B cell (primary cell): ENCODE results near the gene RBM19. TPM values are rescaled to one million over a fixed set of nuclear protein-coding genes. Genes with fewer than 3 reads are reported as not detected.

Experiments used
- ATAC-seq: fragments of 200-7000 bp; cut with Tn5 transposase; one replicate; pipeline ENCODE4 v1.10.0; 2021; ENCODE audit warnings: low read depth, mild to moderate bottlenecking, moderate number of reproducible peaks, moderate library complexity
- CTCF ChIA-PET: fragments of 350-600 bp; sonication (Branson Sonifier 250); formaldehyde crosslinking; loops from one replicate; lab custom pipeline; 2021; ENCODE audit warnings: antibody characterized with exemption, inconsistent platforms; lab: Charles Lee
- POLR2A ChIA-PET: fragments of 350-600 bp; sonication (Branson Sonifier 250); formaldehyde crosslinking; loops from one replicate; lab custom pipeline; 2021; ENCODE audit warnings: antibody characterized with exemption; lab: Charles Lee
- DNase-seq: peaks from one replicate; pipeline ENCODE4 v3.0.0; 2013
- H2AFZ ChIP-seq: 2 replicates; pipeline ENCODE4 v1.6.1; 2012; ENCODE audit warnings: mild to moderate bottlenecking, low read depth, low read length; ENCODE audit not compliant: insufficient read depth, poor library complexity, severe bottlenecking
- H3K27ac ChIP-seq, 2 donors: 1 replicate in 1 of 2; 2 replicates in 1 of 2; pipeline ENCODE4 v1.5.1; 2012 to 2013; ENCODE audit warnings: low read length in 2 of 2, mild to moderate bottlenecking in 2 of 2, moderate library complexity in 1 of 2
- H3K27me3 ChIP-seq, 4 experiments: fragments of 200-600 bp in 1 of 4; sonication (generic) in 1 of 4; replicated peaks in 1 of 4; 1 replicate in 2 of 4; 2 replicates in 2 of 4; pipeline versions ENCODE4 v1.6.1 to v1.7.0; 2013 to 2016; ENCODE audit warnings: low read length in 3 of 4, mild to moderate bottlenecking in 2 of 4, mixed read lengths in 1 of 4, moderate library complexity in 1 of 4; ENCODE audit not compliant: insufficient read depth in 4 of 4, control insufficient read depth in 3 of 4; ENCODE audit errors: control extremely low read depth in 1 of 4
- H3K36me3 ChIP-seq, 2 experiments: replicated peaks in 1 of 2; 1 replicate in 1 of 2; 2 replicates in 1 of 2; pipeline versions ENCODE4 v1.6.1 to v1.7.1; 2013; ENCODE audit warnings: low read length in 1 of 2; ENCODE audit not compliant: insufficient read depth in 2 of 2, control insufficient read depth in 1 of 2; ENCODE audit errors: control extremely low read depth in 1 of 2, extremely low read depth in 1 of 2
- H3K4me1 ChIP-seq, 2 donors: fragments of 200-600 bp in 1 of 2; sonication (generic) in 1 of 2; 1 replicate in 1 of 2; 2 replicates in 1 of 2; pipeline versions ENCODE4 v1.5.1 to v1.6.1; 2013 to 2017; ENCODE audit warnings: low read length in 2 of 2; ENCODE audit not compliant: control insufficient read depth in 2 of 2, insufficient read depth in 2 of 2
- H3K4me2 ChIP-seq: replicated peaks from 2 replicates; pipeline ENCODE3; 2012; ENCODE audit warnings: mild to moderate bottlenecking, low read depth, low read length; ENCODE audit not compliant: poor library complexity, severe bottlenecking
- H3K4me3 ChIP-seq, 5 experiments: fragments of 200-600 bp in 1 of 5; sonication (generic) in 1 of 5; 1 replicate in 3 of 5; 2 replicates in 2 of 5; pipeline versions ENCODE4 v1.5.1 to v1.7.0; 2011 to 2016; ENCODE audit warnings: low read length in 4 of 5, mild to moderate bottlenecking in 4 of 5, low read depth in 2 of 5, control low read depth in 1 of 5, moderate library complexity in 1 of 5; ENCODE audit not compliant: insufficient read depth in 1 of 5; ENCODE audit errors: control extremely low read depth in 1 of 5, extremely low read depth in 1 of 5
- H3K79me2 ChIP-seq: fragments of 200-600 bp; sonication (generic); one replicate; pipeline ENCODE4 v1.6.0; 2016; ENCODE audit warnings: low read length; ENCODE audit not compliant: control insufficient read depth, insufficient read depth
- H3K9ac ChIP-seq: fragments of 200-600 bp; sonication (generic); 2 replicates; pipeline ENCODE4 v1.6.1; 2017; ENCODE audit warnings: mild to moderate bottlenecking, low read length, moderate library complexity
- H3K9me3 ChIP-seq, 3 donors: one replicate each; pipeline versions ENCODE4 v1.6.1 to v1.7.1; 2013; ENCODE audit warnings: low read length in 2 of 3; ENCODE audit not compliant: control insufficient read depth in 2 of 3, insufficient read depth in 1 of 3; ENCODE audit errors: control extremely low read depth in 1 of 3
- H4K20me1 ChIP-seq: 2 replicates; pipeline ENCODE4 v1.6.0; 2012; ENCODE audit warnings: mild to moderate bottlenecking, low read length; ENCODE audit not compliant: insufficient read depth, control insufficient read depth, poor library complexity, severe bottlenecking
- H3K27ac Mint-ChIP-seq: one replicate; pipeline ENCODE4 v1.8.0; 2021; ENCODE audit warnings: mixed read lengths
- H3K27me3 Mint-ChIP-seq: one replicate; pipeline ENCODE4 v1.8.0; 2021; ENCODE audit warnings: mixed read lengths
- H3K4me1 Mint-ChIP-seq: one replicate; pipeline ENCODE4 v1.8.0; 2021; ENCODE audit warnings: mixed read lengths
- H3K4me3 Mint-ChIP-seq: one replicate; pipeline ENCODE4 v1.8.0; 2021; ENCODE audit warnings: mixed read lengths
- H3K9me3 Mint-ChIP-seq: one replicate; pipeline ENCODE4 v1.8.0; 2022; ENCODE audit warnings: mixed read lengths; ENCODE audit not compliant: insufficient read depth
- CTCF ChIP-seq: fragments of 200-600 bp; IDR thresholded peaks from one replicate; pipeline ENCODE4 v1.8.0; 2022; ENCODE audit warnings: antibody characterized with exemption, mild to moderate bottlenecking
- EZH2 ChIP-seq: IDR thresholded peaks from 2 replicates; pipeline ENCODE4 v1.6.1; 2012; ENCODE audit warnings: borderline replicate concordance, low read depth, mild to moderate bottlenecking, moderate library complexity, low read length; ENCODE audit not compliant: insufficient read depth, poor library complexity, severe bottlenecking
- WGBS: methylation state at CpG from one replicate; pipeline ENCODE4 v1.1.5; 2013; ENCODE audit warnings: missing lambda C conversion rate; ENCODE audit not compliant: insufficient coverage; 5-methylcytosine and 5-hydroxymethylcytosine counted together
- intact Hi-C: fragments of 100-400 bp; cut with micrococcal nuclease; formaldehyde crosslinking; loops from one replicate; pipeline ENCODE4 v1.10.0; 2022
- polyA plus RNA-seq: library from polyadenylated mRNA; depleted of rRNA; stranded (reverse); fragments of >200 nt; gene quantifications from 2 replicates; pipeline ENCODE4 v1.2.3, GENCODE V29; 2012
- total RNA-seq, 2 donors: library from RNA; stranded (reverse); fragments of 120-200 nt in 1 of 2; gene quantifications; 1 replicate in 1 of 2; 2 replicates in 1 of 2; pipeline versions ENCODE4 v1.2.3 to v1.2.4, GENCODE V29; 2013 to 2022

RBM19 gene
- total and polyA plus RNA-seq, 2 donors (not counting 1 experiment from before 2014, with no cell fraction given) = 43.1 to 90.0 TPM

DNA sequence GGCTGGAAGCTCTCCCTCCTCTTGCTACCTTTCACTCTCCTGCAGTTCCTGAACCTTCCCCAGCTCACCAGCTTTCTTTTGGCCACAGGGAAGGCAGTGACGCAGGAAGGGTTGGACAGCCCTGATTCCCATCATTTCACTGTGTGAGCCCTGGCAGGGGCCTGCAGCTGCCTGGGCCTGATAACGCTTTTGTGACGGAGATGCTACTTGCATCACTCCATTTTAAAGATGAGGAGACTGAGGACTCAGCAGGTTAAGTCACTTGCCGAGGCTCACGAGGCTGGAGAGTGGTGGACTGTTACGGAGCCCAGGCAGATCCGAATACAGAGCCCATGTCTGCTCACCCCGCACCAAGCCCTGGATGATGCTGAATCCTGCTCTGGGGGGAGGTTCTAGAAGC, 145.3 kb downstream of the RBM19 start:
- ChIA-PET POLR2A (no interaction called here), CTCF (no interaction called here)
- Mint-ChIP-seq H3K4me1 (no peaks in the 10 kb centered on the region), H3K4me3 (no peak overlapping the region), H3K9me3 (no peaks in the 10 kb centered on the region), H3K27me3 (no peaks in the 10 kb centered on the region), H3K27ac (no peak overlapping the region)
- Histone ChIP-seq H2AFZ (no peak overlapping the region), H3K79me2 (no peaks in the 10 kb centered on the region), H3K9ac (no peak overlapping the region), H3K27ac (no peak overlapping the region), H3K4me3 (no peak overlapping the region), H3K9me3 (no peaks in the 10 kb centered on the region), H3K27me3 (no peaks in the 10 kb centered on the region), H3K4me2 (no peak overlapping the region), H3K4me1 (no peaks in the 10 kb centered on the region), H3K36me3 (peaks cover 2 to 9% of the 10 kb centered on the region in 2 experiments), H4K20me1 (no peaks in the 10 kb centered on the region)
- TF ChIP-seq EZH2 (no peak), CTCF (no peak)
- no peak for ATAC-seq
- intact Hi-C loops = no loop called here
- no peak for DNase-seq
- WGBS = 99% methylated on average over 7 of the region's 8 CpGs

DNA sequence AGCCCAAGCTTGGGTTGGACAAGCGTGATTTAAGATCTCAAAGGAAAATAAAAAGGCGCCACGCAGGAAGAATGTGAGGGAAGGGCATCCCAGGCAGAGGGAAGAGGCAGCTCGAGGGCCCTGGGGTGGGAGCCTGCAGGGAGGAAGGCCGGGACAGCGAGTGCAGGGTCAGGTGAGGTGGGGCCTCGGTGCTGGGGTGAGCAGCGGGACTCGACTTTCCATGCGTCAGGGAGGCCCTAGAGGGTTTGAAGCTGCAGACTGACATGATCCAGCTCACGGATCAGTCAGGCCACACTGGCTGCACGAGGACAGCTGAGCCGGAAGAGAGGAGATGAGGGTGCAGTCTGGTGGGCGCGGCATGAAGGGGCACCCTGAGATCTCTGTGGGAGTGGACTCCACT, 145.8 kb downstream of the RBM19 start:
- H3K36me3 ChIP-seq = peaks cover 2 to 9% of the 10 kb centered on the region in 2 experiments

More for the DNA sequence above, 145.8 kb downstream of the RBM19 start:
- intact Hi-C loops = no loop called here
- Histone ChIP-seq H3K79me2 (no peaks in the 10 kb centered on the region), H3K27ac (no peak overlapping the region), H3K4me3 (no peak overlapping the region), H3K4me1 (no peaks in the 10 kb centered on the region), H2AFZ (no peak overlapping the region), H3K9me3 (no peaks in the 10 kb centered on the region), H3K4me2 (no peak overlapping the region), H3K9ac (no peak overlapping the region), H3K27me3 (no peaks in the 10 kb centered on the region), H4K20me1 (no peaks in the 10 kb centered on the region)
- Mint-ChIP-seq H3K4me1 (no peaks in the 10 kb centered on the region), H3K4me3 (no peak overlapping the region), H3K9me3 (no peaks in the 10 kb centered on the region), H3K27me3 (no peaks in the 10 kb centered on the region), H3K27ac (no peak overlapping the region)
- no peak for TF ChIP-seq EZH2
- no peak for TF ChIP-seq CTCF
- POLR2A ChIA-PET = no interaction called here
- DNase-seq (no peak), ATAC-seq (no peak)
- 97% methylated on average over 15 of the region's 15 CpGs for WGBS
- CTCF ChIA-PET = no interaction called here
